Gastrocnemius medialis (tissue), 4 donors: ENCODE results near the gene PPARA.

Experiments
- POLR2A ChIP-seq, 2 donors: fragments of 450-650 bp; IDR thresholded peaks; one replicate each; pipeline ENCODE4 v1.6.1; 2017; ENCODE audit warnings: antibody characterized with exemption in 2 of 2, mild to moderate bottlenecking in 2 of 2, moderate library complexity in 2 of 2
- TF ChIP-seq, protein P1 (sequence below), 5 experiments: fragments of 450-650 bp in 3 of 5; fragments of 200-600 bp in 2 of 5; sonication (generic) in 2 of 5; IDR thresholded peaks in 4 of 5; conservative IDR thresholded peaks in 1 of 5; 1 replicate in 4 of 5; 2 replicates in 1 of 5; pipeline ENCODE4 v1.5.1; 2016 to 2019; ENCODE audit warnings: antibody characterized with exemption in 5 of 5, mild to moderate bottlenecking in 3 of 5, moderate library complexity in 3 of 5

DNA sequence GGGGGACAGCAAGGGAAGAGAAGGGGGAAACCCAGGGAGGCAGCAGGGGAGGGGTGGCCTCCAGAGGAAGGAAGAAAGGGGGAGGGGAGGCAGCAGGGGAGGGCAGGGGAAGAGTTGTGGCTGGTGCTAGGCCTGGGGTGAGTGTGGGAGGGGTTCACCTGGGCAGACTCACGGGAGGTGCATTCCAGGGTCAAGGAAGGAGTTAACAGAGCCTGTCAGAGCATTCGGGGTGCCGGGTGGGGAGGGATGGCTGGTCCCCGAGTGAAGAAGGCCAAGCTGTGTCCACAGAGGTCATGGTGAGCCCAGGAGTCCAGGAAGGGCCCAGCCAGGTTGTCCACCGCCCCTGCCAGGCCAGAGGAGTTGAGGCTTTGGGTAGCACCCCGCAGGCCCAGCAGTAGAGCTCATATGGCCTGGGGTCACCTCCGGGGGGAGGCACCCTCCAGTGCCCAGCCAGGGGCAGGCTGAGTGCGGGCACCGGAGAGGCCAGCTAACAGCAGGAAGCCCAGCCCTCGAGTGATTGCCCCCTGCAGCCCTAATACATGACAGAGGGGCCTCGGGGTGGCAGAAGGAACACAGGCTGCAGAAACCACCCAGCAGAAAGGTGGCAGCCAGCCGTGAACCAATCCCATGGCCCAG, 31.1 kb upstream of the PPARA start:
- TF ChIP-seq, protein P1, sequence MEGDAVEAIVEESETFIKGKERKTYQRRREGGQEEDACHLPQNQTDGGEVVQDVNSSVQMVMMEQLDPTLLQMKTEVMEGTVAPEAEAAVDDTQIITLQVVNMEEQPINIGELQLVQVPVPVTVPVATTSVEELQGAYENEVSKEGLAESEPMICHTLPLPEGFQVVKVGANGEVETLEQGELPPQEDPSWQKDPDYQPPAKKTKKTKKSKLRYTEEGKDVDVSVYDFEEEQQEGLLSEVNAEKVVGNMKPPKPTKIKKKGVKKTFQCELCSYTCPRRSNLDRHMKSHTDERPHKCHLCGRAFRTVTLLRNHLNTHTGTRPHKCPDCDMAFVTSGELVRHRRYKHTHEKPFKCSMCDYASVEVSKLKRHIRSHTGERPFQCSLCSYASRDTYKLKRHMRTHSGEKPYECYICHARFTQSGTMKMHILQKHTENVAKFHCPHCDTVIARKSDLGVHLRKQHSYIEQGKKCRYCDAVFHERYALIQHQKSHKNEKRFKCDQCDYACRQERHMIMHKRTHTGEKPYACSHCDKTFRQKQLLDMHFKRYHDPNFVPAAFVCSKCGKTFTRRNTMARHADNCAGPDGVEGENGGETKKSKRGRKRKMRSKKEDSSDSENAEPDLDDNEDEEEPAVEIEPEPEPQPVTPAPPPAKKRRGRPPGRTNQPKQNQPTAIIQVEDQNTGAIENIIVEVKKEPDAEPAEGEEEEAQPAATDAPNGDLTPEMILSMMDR (IDR thresholded peaks at IDR 0.05 in 4 of 5, conservative IDR thresholded peaks at IDR 0.05 in 1 of 5) = no peak
- no peak for TF ChIP-seq POLR2A (IDR thresholded peaks at IDR 0.05)
